Ishikawa (cell line): Measurements from ENCODE around the gene PPP2R2D.

Source experiments
- CEBPB ChIP-seq: IDR thresholded peaks from 2 replicates; pipeline ENCODE4 v1.6.1; 2012
- CREB1 ChIP-seq: IDR thresholded peaks from 2 replicates; pipeline ENCODE4 v1.6.1; 2012; ENCODE audit warnings: low read depth
- EGR1 ChIP-seq: IDR thresholded peaks from 2 replicates; pipeline ENCODE4 v1.6.1; 2012
- EP300 ChIP-seq: IDR thresholded peaks from 2 replicates; pipeline ENCODE4 v1.6.1; 2012; ENCODE audit warnings: borderline replicate concordance
- FOXM1 ChIP-seq: IDR thresholded peaks from 2 replicates; pipeline ENCODE4 v1.6.1; 2012; ENCODE audit warnings: low read depth, borderline replicate concordance
- NFIC ChIP-seq: IDR thresholded peaks from 2 replicates; pipeline ENCODE4 v1.6.1; 2012
- RAD21 ChIP-seq: IDR thresholded peaks from 2 replicates; pipeline ENCODE4 v1.6.1; 2012; ENCODE audit warnings: low read depth
- TAF1 ChIP-seq: IDR thresholded peaks from 2 replicates; pipeline ENCODE4 v1.6.1; 2012; ENCODE audit warnings: low read depth, mild to moderate bottlenecking
- TCF12 ChIP-seq: IDR thresholded peaks from 2 replicates; pipeline ENCODE4 v1.6.1; 2012; ENCODE audit warnings: low read depth
- TEAD4 ChIP-seq: IDR thresholded peaks from 2 replicates; pipeline ENCODE4 v1.6.1; 2012
- YY1 ChIP-seq: IDR thresholded peaks from 2 replicates; pipeline ENCODE4 v1.6.1; 2012; ENCODE audit warnings: low read depth
- ZBTB7A ChIP-seq: IDR thresholded peaks from 2 replicates; pipeline ENCODE4 v1.6.1; 2012; ENCODE audit warnings: low read depth
- TF ChIP-seq, protein P1 (sequence below): IDR thresholded peaks from 2 replicates; pipeline ENCODE4 v1.6.1; 2012; ENCODE audit warnings: low read depth, mild to moderate bottlenecking
- TF ChIP-seq, protein P2 (sequence below): IDR thresholded peaks from 2 replicates; pipeline ENCODE4 v1.6.1; 2012
- TF ChIP-seq, protein P3 (sequence below): IDR thresholded peaks from 2 replicates; pipeline ENCODE4 v1.6.1; 2012

PPP2R2D gene

DNA sequence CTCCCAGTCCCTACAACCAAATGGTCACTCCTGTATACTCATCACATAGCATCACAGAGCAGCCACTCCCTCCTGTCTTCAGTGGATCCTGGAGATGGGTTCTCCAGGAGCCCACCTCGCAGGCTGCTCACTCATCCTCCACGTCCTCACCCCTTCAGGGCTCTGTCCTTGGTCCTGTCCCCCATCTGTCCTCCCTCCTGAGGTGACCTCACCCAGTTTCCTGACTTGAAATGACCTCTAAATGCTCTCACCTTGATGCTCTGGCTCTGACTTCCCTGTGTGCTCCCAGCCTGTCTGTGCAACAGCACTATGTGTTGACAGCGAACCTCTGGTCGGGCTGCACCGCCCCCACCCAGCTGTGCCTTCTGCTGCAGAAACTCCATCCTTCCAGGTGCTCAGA lies 2.1 kb upstream of the PPP2R2D start:
- TF ChIP-seq EGR1, result no peak
- TF ChIP-seq TEAD4, result no peak
- TF ChIP-seq, protein P1, sequence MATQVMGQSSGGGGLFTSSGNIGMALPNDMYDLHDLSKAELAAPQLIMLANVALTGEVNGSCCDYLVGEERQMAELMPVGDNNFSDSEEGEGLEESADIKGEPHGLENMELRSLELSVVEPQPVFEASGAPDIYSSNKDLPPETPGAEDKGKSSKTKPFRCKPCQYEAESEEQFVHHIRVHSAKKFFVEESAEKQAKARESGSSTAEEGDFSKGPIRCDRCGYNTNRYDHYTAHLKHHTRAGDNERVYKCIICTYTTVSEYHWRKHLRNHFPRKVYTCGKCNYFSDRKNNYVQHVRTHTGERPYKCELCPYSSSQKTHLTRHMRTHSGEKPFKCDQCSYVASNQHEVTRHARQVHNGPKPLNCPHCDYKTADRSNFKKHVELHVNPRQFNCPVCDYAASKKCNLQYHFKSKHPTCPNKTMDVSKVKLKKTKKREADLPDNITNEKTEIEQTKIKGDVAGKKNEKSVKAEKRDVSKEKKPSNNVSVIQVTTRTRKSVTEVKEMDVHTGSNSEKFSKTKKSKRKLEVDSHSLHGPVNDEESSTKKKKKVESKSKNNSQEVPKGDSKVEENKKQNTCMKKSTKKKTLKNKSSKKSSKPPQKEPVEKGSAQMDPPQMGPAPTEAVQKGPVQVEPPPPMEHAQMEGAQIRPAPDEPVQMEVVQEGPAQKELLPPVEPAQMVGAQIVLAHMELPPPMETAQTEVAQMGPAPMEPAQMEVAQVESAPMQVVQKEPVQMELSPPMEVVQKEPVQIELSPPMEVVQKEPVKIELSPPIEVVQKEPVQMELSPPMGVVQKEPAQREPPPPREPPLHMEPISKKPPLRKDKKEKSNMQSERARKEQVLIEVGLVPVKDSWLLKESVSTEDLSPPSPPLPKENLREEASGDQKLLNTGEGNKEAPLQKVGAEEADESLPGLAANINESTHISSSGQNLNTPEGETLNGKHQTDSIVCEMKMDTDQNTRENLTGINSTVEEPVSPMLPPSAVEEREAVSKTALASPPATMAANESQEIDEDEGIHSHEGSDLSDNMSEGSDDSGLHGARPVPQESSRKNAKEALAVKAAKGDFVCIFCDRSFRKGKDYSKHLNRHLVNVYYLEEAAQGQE, result peak; percentile 77

DNA sequence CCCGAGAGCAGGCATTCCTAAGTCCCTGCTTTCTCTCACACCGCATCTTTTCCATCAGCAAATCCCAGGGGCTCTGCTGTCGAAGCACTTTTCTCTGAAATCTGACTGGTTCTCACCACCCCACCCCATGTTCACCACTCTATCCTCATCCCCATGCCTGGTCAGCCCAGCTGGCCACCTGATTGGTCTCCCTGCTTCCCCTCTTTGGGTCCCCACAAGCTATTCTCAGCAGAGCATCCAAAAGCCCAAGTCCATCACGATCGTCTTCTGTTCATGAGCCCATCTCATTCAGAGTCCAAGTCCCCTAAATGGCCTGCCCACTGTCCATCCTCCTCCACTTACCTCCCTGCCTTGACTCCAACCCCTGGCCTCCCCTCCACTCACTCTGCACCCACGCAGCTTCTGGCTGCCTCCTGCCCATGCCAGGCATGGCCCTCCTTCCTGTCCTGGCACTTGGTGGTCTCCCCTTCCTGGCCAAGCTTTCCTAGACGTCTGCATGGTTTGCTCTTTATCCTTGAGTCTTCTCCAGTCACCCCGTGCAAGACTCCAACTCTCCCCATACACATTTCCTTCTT lies 1.6 kb upstream of the PPP2R2D start:
- TF ChIP-seq CEBPB, result no peak
- no peak for TF ChIP-seq TAF1
- no peak for TF ChIP-seq FOXM1
- TF ChIP-seq NFIC, result no peak
- TF ChIP-seq, protein P2, sequence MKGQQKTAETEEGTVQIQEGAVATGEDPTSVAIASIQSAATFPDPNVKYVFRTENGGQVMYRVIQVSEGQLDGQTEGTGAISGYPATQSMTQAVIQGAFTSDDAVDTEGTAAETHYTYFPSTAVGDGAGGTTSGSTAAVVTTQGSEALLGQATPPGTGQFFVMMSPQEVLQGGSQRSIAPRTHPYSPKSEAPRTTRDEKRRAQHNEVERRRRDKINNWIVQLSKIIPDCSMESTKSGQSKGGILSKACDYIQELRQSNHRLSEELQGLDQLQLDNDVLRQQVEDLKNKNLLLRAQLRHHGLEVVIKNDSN, result no peak
- TF ChIP-seq, protein P1, result no peak
- no peak for TF ChIP-seq EGR1
- TF ChIP-seq TCF12, result no peak
- no peak for TF ChIP-seq RAD21
- no peak for TF ChIP-seq YY1
- no peak for TF ChIP-seq TEAD4
- no peak for TF ChIP-seq ZBTB7A
- no peak for TF ChIP-seq CREB1
- TF ChIP-seq, protein P3, sequence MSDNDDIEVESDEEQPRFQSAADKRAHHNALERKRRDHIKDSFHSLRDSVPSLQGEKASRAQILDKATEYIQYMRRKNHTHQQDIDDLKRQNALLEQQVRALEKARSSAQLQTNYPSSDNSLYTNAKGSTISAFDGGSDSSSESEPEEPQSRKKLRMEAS, result no peak
- no peak for TF ChIP-seq EP300

DNA sequence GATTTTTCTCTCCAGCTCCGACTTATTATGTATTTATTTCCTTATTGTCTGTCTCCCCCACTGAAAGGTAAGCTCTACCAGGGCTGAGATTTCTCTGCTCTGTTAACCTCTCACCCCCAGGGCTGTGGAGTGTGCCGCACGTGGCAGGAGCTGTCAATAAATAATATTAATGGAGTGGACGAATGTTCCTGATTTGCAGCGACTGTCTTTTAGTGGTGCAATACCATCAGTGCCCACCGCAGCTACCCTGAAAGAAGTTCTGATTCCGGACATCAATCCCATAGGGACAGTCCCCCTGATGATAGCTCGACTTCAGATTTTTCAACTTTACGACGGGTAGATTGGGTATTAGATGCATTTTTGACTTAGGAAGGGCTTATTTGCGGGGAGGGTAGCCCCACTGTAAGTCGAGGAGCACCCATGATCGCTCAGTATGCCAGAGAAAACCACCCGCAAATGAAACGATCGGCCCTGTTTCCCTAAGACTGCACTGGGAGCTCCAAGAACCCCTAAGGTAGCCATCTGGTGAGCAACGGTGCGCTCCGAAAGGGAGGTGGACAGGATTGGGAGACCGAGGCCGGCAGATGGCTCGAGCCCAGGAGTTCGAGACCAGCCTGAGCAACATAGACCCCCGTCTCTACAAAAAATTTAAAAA lies 986 bp upstream of the PPP2R2D start:
- no peak for TF ChIP-seq EP300
- TF ChIP-seq ZBTB7A, result no peak
- no peak for TF ChIP-seq TCF12
- TF ChIP-seq CEBPB, result no peak
- no peak for TF ChIP-seq NFIC
- no peak for TF ChIP-seq CREB1
- no peak for TF ChIP-seq EGR1
- TF ChIP-seq, protein P2, result no peak
- TF ChIP-seq TAF1, result no peak
- no peak for TF ChIP-seq YY1
- TF ChIP-seq RAD21, result no peak
- TF ChIP-seq TEAD4, result no peak
- TF ChIP-seq, protein P1, result no peak
- no peak for TF ChIP-seq FOXM1
- TF ChIP-seq, protein P3, result no peak

DNA sequence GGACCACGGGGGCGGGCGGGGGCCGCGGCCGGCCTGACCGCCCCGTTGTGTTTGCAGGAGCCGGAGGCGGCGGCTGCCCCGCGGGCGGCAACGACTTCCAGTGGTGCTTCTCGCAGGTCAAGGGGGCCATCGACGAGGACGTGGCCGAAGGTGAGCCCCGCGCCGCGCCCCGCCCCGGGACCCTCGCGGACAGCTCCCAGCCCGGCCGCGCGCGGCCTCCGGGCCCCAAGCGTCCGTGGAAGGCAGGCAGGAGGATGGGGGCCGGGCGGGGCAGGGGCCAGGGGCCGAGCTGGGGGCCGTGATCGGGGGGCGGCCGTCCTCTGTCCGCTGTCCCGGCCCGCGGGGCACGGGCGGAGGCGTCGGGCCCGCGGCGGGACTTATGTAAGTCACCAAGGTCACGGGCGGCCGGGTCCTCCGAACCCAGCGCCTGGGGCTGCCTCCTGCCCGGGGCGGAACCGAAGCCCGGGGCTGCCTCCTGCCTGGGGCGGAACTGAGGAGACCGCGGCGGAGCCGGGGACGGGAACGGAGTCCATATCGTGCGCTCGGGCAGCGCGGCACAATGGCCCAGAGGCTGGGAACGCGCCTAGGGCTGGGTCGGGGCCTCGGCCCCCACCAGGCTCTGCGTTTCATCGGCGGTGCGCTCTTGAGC lies 497 bp downstream of the PPP2R2D start:
- TF ChIP-seq, protein P2, result no peak
- no peak for TF ChIP-seq NFIC
- no peak for TF ChIP-seq TEAD4
- no peak for TF ChIP-seq CEBPB
- peak; percentile 54 for TF ChIP-seq TAF1
- no peak for TF ChIP-seq RAD21
- no peak for TF ChIP-seq YY1
- TF ChIP-seq, protein P1, result no peak
- no peak for TF ChIP-seq CREB1
- no peak for TF ChIP-seq FOXM1
- 0 out of 2 replicates have a peak, but pooled peaks have one; percentile 16 for TF ChIP-seq EP300
- TF ChIP-seq ZBTB7A, result 0 out of 2 replicates have a peak, but pooled peaks have one; percentile 6
- TF ChIP-seq, protein P3, result peak; percentile 36; the same call in 1 of the 2 replicates
